GM21367 (cell line): Measurements from ENCODE around the gene CLIC1.
"Not testable (repeated sequence)": the region's sequence is repeated elsewhere in the genome, so short reads cannot be mapped to it uniquely, and the experiment has no call there.

Source experiments
- ATAC-seq: cut with Tn5 transposase; IDR thresholded peaks from one replicate; pipeline ENCODE4 v1.9.1; 2021; ENCODE audit not compliant: unreplicated experiment

The CLIC1 gene

GRCh38 chr6:31723980-31724691 is 12.2 kb downstream of the CLIC1 start:
- ATAC-seq = no peak

DNA sequence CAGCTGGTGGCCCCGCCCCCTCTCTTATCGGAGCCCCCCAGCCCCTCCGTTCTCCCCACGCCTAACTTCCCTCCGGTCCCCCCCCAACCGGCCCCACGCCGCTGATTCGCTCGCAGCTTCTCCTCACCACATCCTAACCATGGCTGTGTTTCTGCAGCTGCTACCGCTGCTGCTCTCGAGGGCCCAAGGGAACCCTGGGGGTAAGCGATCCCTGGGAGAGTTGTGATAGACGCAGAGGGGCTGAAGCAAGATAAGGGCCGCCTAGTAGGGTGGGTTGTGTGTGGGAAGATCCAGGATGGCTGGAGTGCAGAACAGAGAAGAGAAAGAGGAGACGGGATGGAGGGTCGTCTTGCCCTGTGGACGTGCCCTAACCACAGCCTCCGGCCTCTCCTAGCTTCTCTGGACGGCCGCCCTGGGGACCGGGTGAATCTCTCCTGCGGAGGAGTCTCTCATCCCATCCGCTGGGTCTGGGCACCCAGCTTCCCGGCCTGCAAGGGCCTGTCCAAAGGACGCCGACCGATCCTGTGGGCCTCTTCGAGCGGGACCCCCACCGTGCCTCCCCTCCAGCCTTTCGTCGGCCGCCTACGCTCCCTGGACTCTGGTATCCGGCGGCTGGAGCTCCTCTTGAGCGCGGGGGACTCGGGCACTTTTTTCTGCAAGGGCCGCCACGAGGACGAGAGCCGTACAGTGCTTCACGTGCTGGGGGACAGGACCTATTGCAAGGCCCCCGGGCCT is 12.9 kb downstream of the CLIC1 start, which contains the start of gene MPIG6B:
Gene MPIG6B (plus strand): TSS at position 129 of the 735 bp plus-strand sequence. CDS start 11 bp downstream, at position 140.
- no peak for ATAC-seq

DNA sequence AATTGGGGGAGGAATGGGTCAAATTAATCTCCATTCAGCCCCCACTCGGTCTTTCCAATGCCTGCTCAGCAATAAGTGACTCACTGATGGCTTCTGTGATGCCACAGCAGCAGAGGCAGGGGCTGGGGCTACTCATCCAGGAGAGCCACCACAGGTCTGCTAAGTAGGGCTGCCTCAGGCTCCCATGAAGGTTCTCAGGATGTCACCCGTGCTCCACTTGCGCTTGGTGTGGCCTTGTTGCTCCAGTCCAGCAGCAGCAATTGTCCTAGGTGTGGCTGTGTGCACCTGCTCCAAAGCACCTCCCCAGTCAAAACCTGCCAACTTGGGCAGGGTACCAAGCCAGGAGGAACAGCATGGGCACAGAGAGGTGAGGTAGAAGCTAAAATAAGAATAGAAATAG is 14.2 kb downstream of the CLIC1 start:
- ATAC-seq = no peak

DNA sequence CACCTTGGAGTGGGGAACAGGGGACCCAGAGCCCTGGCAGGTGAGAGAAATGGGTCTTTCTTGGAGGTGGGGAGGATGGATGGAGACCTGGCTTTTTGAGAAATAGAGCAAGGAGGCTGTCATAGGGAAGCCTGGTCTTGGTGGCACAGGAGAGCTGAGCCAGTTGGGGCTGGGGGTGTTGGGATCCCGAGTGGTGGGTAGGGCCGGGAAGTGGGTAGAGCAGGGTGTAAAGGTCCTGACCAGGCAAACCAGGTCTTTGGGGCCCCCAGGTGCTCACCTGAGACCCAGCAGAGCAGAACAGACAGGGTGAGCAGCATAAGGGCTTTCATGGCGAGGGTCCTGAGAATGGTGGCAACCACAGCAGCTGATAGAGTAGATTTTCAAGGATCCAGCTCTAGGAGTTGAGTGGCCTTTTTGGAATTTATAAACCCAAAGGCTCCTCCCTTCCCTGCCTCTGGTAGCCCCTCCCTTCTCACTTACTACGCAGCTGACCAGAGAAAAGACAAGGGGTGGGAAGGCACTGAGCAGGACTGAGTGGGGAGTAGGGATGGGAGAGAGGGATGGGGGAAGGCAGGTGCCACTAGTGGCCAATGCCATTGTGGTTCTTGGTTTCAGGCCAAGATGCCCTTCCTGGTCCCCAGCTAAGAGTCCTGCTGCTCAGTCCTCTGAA is 14.8 kb downstream of the CLIC1 start, which contains the start of gene LY6G6C:
Gene LY6G6C (minus strand): TSS at position 396 of the 670 bp plus-strand sequence. CDS start 67 bp downstream, at position 329.
- ATAC-seq = no peak

DNA sequence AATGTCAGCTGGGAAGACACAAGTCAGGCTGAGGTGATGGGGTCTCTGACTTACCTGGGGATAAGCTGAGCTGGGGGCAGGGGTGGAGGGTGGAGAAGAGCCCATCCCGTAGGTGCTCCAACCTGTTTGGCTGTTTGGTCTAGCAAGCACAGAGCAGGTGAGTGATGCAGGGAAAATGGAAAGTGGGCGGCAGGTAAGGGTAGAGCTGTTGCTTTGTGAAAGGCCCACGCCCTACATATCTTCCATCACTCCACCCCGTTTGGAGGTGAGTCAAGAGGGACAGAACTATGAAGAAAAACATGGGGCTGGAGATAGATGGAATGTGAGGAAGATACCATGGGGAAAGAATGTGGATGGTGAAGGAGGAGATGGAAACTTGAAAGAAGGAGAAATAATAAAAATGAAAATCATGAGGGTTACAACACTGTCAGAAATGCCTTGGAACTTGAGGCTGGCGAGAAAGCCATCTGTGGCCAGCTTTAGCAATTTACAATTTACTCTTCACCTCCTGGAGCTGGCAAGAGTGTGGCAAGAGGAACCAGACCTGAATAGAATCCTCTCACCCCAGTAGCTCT is 16.0 kb downstream of the CLIC1 start:
- no peak for ATAC-seq

- no peak for ATAC-seq
These were observed 17.3 kb downstream of the CLIC1 start for GRCh38 chr6:31719001-31719400.

- no peak for ATAC-seq
These were observed 18.1 kb downstream of the CLIC1 start for GRCh38 chr6:31718265-31718664.

GRCh38 chr6:31717499-31718222 is 18.7 kb downstream of the CLIC1 start:
- no peak for ATAC-seq

DNA sequence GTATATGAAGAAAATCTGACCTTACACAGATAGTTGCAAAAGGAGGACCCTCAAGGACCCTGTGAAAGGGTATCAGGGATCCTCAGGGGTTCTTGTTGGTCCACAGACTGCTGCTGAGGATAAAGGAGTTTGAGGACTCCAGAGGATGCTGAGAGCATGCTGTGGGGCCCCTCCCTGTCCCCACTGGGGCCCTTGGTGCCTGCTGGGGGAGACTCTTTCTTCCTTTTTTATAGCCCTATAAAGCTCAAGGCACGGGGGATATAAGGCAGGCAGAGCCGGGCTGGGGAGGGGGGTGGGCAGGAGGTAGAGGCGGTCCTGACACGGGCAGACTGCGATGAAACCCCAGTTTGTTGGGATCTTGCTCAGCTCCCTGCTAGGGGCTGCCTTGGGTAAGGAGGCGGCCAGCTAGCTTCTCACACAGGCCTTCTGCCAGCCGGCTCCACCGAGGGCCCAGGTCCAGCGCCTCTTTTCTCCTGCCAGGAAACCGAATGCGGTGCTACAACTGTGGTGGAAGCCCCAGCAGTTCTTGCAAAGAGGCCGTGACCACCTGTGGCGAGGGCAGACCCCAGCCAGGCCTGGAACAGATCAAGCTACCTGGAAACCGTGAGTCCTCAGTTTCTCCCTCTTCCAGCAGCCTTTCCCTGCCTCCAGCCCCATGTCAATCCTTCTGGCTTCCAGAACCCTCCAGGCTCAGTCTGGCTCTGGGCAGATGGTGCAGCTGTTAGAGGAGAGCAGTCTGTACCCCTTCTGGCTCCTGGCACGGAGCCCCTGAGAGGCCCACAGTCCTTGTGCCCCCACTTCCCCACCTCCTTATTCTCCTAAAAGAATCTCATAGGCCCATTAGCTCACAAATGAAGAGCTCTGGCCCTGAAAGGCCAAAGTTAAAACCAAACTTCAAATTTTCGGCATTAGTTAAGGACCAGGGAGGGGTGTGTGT is 21.0 kb downstream of the CLIC1 start, which contains the start of gene LY6G6D:
Gene LY6G6D (plus strand): TSS at position 327 of the 937 bp plus-strand sequence. CDS start 8 bp downstream, at position 335.
- ATAC-seq = no peak

DNA sequence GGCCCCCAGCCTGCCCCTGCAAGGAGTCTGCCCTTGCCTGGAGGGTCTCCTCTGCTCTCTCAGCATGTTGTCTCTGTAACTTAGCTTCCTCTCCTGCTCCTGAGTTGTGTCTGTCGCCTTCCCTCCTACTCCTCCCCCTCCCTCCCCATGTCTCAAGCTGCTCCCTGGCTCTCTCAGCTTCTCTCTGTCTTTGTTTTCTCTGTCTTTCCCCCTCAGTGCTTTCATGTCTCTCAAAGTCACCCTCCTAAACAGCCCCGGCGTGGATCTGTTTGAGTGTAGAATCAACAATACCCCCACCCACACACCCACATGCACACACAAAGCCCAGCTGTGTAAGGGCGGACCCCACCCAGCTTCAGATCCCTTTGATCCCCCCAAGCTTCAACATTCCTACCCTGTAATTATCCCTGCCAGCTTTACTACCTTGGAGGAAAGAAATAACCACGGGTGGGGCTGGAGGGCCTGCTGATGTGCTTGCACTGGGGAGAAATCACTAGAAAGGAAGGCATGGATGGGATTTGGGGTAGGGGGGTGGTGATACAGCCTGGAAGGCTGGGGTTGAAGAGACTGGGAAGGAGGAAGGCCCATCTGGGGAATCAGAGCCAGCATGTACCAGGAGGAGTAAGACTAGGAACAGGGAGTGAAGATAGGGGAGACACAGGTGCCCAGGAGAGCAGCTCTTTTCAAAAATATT is 22.2 kb downstream of the CLIC1 start:
- ATAC-seq = no peak

DNA sequence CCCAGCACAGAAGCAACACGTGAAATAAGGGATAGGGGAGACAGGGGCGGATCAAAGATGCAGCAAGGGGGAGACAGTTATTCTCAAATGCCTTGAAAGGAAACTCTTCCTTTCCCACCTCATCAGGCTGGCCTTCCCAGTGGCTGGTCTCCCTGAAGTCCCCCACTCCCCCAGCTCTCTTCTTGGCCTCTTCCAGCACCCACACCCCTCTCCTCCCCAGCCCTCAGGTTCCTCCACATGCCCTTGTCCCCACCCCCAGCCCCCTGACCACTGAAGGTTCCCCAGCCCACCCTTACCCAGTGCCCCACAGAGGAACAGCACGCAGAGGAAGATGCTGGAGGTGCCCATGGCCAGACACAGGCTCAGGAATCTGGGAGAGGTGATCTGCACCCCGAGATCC is 22.9 kb downstream of the CLIC1 start:
- ATAC-seq = no peak

DNA sequence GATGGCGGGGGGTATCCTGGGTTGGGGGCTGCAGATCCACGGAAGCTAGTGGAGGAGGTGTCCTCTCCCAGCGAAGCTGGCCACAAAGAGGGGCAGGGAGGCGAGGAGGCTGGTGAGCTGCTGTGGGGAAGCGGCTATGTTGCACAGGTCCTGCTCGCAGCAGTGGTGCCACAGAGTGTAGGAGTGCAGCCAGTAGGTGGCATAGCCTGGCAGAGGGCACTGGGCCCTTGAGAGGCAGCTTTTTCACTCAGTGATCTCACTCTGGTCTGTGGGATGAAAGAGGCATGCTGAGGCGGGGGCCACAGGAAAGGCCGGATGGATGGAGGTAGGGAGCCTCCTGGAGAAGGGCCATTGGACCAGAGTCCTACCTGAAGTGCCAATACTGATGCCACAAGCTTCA is 24.0 kb downstream of the CLIC1 start:
- no peak for ATAC-seq

DNA sequence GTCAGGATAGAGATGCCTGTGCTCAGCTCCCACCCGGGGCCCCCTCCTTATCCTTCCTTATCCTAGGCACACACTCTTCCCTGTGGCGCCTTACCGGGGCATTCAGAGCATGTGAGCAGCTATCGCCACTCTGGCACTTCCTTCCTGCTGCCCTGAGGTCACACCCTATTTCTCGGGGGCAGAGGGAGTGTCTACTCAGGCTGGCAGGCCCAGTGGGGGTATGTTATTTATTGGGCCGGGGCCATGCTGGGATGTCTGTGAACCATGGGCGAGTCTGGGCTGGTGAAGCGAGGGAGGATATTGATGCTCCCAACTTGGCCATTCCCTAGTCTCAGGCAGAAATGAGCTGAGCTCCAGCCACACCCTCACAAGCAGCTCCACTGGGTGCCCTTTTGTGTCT is 25.1 kb downstream of the CLIC1 start:
- ATAC-seq = no peak

DNA sequence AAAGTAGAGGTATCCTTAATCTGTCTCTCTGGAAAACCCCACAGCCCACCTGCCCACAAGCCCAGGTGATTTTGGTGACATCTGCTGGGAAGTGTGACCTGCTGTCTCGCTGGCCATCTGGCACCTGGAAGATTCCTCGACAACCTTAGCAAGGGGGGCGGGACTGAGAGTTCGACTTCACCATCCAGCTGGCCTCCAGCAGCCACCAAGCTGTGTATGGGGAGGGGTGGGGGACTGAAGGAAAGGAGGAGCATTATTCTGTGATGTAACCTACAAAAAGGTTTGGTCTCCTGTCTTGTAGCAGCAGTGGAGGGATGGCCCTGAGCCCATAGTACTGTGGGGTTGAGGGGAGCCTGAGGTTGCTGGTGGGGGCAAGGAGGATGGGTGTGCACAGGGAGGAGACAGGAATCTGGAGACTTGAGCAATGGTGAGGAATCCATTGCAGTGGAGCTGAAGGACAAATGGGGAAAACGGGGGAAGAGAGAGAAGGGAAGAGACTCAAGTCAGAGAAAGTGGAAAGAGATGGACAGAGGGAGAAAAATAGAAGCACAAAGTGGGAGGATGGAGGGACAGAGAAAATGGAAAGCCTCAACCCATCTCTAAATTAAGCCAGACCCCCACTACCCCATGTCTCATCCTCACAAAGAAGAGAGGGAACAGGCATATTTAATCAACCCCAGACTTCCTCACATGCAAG is 25.7 kb downstream of the CLIC1 start:
- no peak for ATAC-seq

DNA sequence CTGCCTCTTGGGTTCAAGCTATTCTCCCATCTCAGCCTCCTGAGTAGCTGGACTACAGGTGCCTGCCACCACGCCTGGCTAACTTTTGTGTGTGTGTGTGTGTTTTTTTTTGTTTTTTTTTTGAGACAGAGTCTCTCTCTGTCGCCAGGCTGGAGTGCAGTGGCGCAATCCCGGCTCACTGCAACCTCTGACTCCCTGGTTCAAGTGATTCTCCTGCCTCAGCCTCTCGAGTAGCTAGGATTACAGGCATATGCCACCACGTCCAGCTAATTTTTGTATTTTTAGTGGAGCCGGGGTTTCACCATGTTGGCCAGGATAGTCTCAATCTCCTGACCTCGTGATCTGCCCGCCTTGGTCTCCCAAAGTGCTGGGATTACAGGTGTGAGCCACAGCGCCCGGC is 27.2 kb downstream of the CLIC1 start:
- not testable (repeated sequence) for ATAC-seq

DNA sequence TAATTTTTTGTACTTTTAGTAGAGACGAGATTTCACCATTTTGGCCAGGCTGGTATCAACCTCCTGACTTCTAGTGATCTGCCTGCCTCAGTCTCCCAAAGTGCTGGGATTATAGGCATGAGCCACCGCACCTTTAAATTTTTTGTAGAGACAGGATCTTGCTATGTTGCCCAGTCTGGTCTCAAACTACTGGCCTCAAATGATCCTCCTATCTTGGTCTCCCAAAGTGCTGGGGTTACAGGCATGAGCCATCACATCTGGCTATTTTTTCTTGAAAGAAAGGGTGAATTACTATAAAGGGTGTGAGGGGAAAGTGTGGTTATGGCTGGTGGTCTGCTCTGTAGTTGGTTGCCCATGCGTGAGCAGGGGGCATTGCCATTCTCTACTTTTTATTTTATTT is 28.1 kb downstream of the CLIC1 start:
- no peak for ATAC-seq

DNA sequence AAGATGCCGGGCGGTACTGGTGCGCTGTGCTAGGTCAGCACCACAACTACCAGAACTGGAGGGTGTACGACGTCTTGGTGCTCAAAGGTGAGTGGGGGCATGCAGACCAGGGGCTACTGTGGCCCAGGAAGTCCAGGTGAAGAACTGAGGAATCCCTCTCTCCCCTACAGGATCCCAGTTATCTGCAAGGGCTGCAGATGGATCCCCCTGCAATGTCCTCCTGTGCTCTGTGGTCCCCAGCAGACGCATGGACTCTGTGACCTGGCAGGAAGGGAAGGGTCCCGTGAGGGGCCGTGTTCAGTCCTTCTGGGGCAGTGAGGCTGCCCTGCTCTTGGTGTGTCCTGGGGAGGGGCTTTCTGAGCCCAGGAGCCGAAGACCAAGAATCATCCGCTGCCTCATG is 28.6 kb downstream of the CLIC1 start:
- ATAC-seq = no peak

- ATAC-seq = no peak
These were observed 29.7 kb downstream of the CLIC1 start, which contains the start of gene LY6G6F for GRCh38 chr6:31706599-31706998. Gene LY6G6F (plus strand): TSS chr6:31706866. CDS start chr6:31706907, 41 bp downstream.
